ENCODE data around the gene POLE. TPM values are rescaled to one million over a fixed set of nuclear protein-coding genes. Genes with fewer than 3 reads are reported as not detected.
"Not testable (repeated sequence)": the region's sequence is repeated elsewhere in the genome, so short reads cannot be mapped to it uniquely, and the experiment has no call there.

POLE gene
- total RNA-seq, 4 donors from 2014 or later, result 15.8 to 60.8 (median 27.1) TPM

GRCh38 chr12:132702640-132703039 lies 15.5 kb upstream of the POLE start:
- TF ChIP-seq, protein P1, sequence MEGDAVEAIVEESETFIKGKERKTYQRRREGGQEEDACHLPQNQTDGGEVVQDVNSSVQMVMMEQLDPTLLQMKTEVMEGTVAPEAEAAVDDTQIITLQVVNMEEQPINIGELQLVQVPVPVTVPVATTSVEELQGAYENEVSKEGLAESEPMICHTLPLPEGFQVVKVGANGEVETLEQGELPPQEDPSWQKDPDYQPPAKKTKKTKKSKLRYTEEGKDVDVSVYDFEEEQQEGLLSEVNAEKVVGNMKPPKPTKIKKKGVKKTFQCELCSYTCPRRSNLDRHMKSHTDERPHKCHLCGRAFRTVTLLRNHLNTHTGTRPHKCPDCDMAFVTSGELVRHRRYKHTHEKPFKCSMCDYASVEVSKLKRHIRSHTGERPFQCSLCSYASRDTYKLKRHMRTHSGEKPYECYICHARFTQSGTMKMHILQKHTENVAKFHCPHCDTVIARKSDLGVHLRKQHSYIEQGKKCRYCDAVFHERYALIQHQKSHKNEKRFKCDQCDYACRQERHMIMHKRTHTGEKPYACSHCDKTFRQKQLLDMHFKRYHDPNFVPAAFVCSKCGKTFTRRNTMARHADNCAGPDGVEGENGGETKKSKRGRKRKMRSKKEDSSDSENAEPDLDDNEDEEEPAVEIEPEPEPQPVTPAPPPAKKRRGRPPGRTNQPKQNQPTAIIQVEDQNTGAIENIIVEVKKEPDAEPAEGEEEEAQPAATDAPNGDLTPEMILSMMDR (IDR thresholded peaks at IDR 0.05), result no peak
- ATAC-seq (ENCODE audit: low FRiP score) (no peak), DNase-seq (ENCODE audit: low spot score) (no peak)

DNA sequence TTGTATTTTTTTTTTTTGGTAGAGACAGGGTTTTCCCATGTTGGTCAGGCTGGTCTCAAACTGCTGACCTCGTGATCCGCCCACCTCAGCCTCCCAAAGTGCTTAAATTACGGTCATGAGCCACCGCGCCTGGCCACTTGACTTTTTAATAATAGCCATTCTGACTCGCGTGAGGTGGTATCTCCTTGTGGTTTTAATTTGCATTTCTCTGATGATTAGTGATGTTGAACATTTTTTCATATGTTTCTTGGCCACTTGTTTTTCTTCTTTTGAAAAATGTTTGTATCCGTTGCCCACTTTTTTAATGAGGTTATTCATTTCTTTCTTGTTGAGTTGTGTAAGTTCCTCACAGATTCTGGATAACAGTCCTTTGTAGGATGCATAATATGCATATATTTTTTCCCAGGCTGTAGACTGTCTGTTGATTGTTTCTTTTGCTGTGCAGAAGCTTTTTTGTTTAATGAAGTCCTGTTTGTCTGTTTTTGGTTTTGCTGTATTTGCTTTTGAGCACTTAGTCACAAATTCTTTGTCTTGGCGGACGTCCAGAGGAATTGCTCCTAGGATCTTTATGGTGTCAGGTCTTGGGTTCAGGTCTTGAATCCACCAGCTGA lies 13.2 kb upstream of the POLE start:
- no peak for ATAC-seq (ENCODE audit: low FRiP score)
- DNase-seq (ENCODE audit: low spot score), result no peak
- TF ChIP-seq, protein P1 (IDR thresholded peaks at IDR 0.05), result no peak

- no peak for ATAC-seq (ENCODE audit: low FRiP score)
- TF ChIP-seq, protein P1 (IDR thresholded peaks at IDR 0.05), result no peak
- DNase-seq (ENCODE audit: low spot score), result no peak
Measured at GRCh38 chr12:132698341-132698740, 11.2 kb upstream of the POLE start.

GRCh38 chr12:132695431-132695830 lies 8.3 kb upstream of the POLE start:
- TF ChIP-seq, protein P1 (IDR thresholded peaks at IDR 0.05), result no peak
- no peak for DNase-seq (ENCODE audit: low spot score)
- ATAC-seq (ENCODE audit: low FRiP score), result no peak

DNA sequence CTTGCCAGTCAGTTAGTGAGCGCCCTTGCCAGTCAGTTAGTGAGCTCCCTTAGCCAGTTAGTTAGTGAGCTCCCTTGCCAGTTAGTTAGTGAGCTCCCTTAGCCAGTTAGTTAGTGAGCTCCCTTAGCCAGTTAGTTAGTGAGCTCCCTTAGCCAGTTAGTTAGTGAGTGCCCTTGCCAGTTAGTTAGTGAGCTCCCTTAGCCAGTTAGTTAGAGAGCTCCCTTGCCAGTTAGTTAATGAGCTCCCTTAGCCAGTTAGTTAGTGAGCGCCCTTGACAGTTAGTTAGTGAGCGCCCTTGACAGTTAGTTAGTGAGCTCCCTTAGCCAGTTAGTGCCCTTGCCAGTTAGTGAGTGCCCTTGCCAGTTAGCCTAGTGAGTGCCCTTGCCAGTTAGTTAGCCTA lies 7.7 kb upstream of the POLE start:
- not testable (repeated sequence) for DNase-seq (ENCODE audit: low spot score); ATAC-seq (ENCODE audit: low FRiP score)

DNA sequence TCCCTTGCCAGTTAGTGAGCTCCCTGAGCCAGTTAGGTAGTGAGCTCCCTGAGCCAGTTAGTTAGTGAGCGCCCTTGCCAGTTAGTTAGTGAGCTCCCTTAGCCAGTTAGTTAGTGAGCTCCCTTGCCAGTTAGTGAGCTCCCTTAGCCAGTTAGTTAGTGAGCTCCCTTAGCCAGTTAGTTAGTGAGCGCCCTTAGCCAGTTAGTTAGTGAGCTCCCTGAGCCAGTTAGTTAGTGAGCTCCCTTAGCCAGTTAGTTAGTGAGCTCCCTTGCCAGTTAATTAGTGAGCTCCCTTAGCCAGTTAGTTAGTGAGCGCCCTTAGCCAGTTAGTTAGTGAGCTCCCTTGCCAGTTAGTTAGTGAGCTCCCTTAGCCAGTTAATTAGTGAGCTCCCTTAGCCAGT lies 4.9 kb upstream of the POLE start:
- not testable (repeated sequence) for DNase-seq (ENCODE audit: low spot score); ATAC-seq (ENCODE audit: low FRiP score)

DNA sequence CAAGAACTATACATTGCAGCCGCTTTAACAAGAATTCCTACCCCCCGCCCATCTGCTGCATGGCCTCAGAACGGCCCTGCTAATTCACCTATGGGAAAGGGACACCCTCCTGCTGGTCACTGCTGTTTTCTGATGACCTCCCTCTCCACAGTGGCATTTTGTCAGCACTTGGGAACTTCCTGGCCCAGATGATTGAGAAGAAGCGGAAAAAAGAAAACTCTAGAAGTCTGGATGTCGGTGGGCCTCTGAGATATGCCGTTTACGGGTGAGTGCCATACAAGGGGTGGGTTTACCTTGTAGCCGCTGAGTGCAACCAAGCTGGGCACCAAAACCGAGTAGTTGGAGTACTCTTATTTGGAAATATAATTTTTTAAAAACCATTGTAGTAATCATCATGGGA lies 3.0 kb upstream of the POLE start:
- TF ChIP-seq, protein P1 (IDR thresholded peaks at IDR 0.05), result no peak
- no peak for ATAC-seq (ENCODE audit: low FRiP score)
- no peak for DNase-seq (ENCODE audit: low spot score)

GRCh38 chr12:132689227-132689626 lies 2.1 kb upstream of the POLE start:
- no peak for ATAC-seq (ENCODE audit: low FRiP score)
- TF ChIP-seq, protein P1 (IDR thresholded peaks at IDR 0.05), result no peak
- DNase-seq (ENCODE audit: low spot score), result no peak

Data from omental fat pad (tissue), 4 donors.